Stimulated activated naive CD4-positive, alpha-beta T cell (primary cell): ENCODE measurements around the gene MIER2.
"Not testable (repeated sequence)": the region's sequence is repeated elsewhere in the genome, so short reads cannot be mapped to it uniquely, and the experiment has no call there.

Experiments used
- DNase-seq, 6 experiments: peaks; one replicate each; lab custom pipeline; 2025; lab: John Stamatoyannopoulos, UW

The MIER2 gene

GRCh38 chr19:355536-355935, 10.9 kb upstream of the MIER2 start:
- not testable (repeated sequence) for DNase-seq

- DNase-seq = no peak
Measured at GRCh38 chr19:355134-355533, 10.5 kb upstream of the MIER2 start.

- DNase-seq = no peak
Measured at GRCh38 chr19:351976-352625, 7.5 kb upstream of the MIER2 start.

GRCh38 chr19:347946-348861, 3.6 kb upstream of the MIER2 start:
- no peak for DNase-seq

- DNase-seq = no peak
Measured at GRCh38 chr19:345320-345879, 804 bp upstream of the MIER2 start.

- peak in 5 of 6 experiments; percentile 34 to 75 (median 61) for DNase-seq
Measured at GRCh38 chr19:343941-344624, 513 bp downstream of the MIER2 start.

- peak in 1 of 6 experiments; percentile 26 for DNase-seq
Measured at GRCh38 chr19:343451-343931, 1.1 kb downstream of the MIER2 start.

- no peak for DNase-seq
Measured at GRCh38 chr19:342801-343421, 1.7 kb downstream of the MIER2 start.

GRCh38 chr19:342128-342455, 2.5 kb downstream of the MIER2 start:
- DNase-seq = no peak

- DNase-seq = no peak
Measured at GRCh38 chr19:341386-342127, 3.0 kb downstream of the MIER2 start.

- DNase-seq = no peak
Measured at GRCh38 chr19:340620-341385, 3.8 kb downstream of the MIER2 start.

- no peak for DNase-seq
Measured at GRCh38 chr19:339262-339887, 5.2 kb downstream of the MIER2 start.

- no peak for DNase-seq
Measured at GRCh38 chr19:338421-338820, 6.2 kb downstream of the MIER2 start.

GRCh38 chr19:336067-336614, 8.5 kb downstream of the MIER2 start:
- DNase-seq = no peak

GRCh38 chr19:335486-336066, 9.0 kb downstream of the MIER2 start:
- DNase-seq = no peak

GRCh38 chr19:335072-335471, 9.5 kb downstream of the MIER2 start:
- no peak for DNase-seq

- no peak for DNase-seq
Measured at GRCh38 chr19:334296-335071, 10.1 kb downstream of the MIER2 start.

- DNase-seq = no peak
Measured at GRCh38 chr19:330503-330902, 14.1 kb downstream of the MIER2 start.
